Effector CD8-positive, alpha-beta T cell (primary cell): ENCODE measurements around the gene SREBF1.

Experiments used
- DNase-seq: peaks from one replicate; lab custom pipeline; 2025; lab: John Stamatoyannopoulos, UW

SREBF1 gene

GRCh38 chr17:17795946-17796786 is 40.6 kb downstream of the SREBF1 start:
- no peak for DNase-seq

GRCh38 chr17:17795296-17795695 is 41.5 kb downstream of the SREBF1 start:
- DNase-seq = no peak

DNA sequence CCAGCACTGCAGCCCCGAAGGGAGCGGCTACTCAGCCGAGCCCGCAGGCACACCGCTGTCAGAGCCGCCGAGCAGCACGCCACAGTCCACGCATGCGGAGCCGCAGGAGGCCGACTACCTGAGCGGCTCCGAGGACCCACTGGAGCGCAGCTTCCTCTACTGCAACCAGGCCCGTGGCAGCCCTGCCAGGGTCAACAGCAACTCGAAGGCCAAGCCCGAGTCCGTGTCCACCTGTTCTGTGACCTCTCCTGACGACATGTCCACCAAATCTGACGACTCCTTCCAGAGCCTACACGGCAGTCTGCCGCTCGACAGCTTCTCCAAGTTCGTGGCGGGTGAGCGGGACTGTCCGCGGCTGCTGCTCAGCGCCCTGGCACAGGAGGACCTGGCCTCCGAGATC is 42.4 kb downstream of the SREBF1 start:
- DNase-seq = no peak

DNA sequence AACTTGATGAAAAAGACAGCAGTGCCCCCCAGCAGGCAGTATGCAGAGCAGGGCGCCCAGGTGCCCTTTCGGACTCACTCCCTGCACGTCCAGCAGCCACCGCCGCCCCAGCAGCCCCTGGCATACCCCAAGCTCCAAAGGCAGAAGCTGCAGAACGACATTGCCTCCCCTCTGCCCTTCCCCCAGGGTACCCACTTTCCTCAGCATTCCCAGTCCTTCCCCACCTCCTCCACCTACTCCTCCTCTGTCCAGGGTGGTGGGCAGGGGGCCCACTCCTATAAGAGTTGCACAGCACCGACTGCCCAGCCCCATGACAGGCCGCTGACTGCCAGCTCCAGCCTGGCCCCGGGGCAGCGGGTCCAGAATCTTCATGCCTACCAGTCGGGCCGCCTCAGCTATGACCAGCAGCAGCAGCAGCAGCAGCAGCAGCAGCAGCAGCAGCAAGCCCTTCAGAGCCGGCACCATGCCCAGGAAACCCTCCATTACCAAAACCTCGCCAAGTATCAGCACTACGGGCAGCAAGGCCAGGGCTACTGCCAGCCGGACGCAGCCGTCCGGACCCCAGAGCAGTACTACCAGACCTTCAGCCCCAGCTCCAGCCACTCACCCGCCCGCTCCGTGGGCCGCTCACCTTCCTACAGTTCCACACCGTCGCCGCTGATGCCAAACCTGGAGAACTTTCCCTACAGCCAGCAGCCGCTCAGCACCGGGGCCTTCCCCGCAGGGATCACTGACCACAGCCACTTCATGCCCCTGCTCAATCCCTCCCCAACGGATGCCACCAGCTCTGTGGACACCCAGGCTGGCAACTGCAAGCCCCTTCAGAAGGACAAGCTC is 43.2 kb downstream of the SREBF1 start:
- DNase-seq = no peak

DNA sequence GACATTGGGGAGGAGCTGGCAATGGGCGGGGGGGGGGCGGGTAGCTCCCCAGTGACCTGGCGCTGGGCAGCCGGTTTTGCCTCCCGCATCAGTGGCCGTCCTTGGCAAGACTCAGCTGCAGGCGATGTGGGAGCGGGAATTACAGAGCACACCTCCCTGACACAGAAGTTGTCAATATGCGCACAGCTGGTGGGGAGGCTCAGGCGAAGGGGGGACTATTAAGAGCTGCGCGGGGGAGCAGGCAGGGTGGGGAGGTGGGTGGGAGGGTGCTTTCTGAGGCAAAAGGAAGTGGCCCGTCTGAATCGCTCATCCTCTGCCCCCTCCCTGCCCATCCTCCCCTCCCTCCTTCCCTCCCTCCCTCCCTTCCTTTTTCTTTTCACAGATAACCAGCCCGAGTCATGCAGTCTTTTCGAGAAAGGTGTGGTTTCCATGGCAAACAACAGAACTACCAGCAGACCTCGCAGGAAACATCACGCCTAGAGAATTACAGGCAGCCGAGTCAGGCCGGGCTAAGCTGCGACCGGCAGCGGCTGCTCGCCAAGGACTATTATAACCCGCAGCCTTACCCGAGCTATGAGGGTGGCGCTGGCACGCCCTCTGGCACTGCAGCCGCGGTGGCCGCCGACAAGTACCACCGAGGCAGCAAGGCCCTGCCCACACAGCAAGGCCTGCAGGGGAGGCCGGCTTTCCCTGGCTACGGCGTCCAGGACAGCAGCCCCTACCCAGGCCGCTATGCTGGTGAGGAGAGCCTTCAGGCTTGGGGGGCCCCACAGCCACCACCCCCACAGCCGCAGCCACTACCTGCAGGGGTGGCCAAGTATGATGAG is 44.0 kb downstream of the SREBF1 start:
- DNase-seq = peak; percentile 37

GRCh38 chr17:17792037-17792550 is 44.7 kb downstream of the SREBF1 start:
- DNase-seq = no peak

DNA sequence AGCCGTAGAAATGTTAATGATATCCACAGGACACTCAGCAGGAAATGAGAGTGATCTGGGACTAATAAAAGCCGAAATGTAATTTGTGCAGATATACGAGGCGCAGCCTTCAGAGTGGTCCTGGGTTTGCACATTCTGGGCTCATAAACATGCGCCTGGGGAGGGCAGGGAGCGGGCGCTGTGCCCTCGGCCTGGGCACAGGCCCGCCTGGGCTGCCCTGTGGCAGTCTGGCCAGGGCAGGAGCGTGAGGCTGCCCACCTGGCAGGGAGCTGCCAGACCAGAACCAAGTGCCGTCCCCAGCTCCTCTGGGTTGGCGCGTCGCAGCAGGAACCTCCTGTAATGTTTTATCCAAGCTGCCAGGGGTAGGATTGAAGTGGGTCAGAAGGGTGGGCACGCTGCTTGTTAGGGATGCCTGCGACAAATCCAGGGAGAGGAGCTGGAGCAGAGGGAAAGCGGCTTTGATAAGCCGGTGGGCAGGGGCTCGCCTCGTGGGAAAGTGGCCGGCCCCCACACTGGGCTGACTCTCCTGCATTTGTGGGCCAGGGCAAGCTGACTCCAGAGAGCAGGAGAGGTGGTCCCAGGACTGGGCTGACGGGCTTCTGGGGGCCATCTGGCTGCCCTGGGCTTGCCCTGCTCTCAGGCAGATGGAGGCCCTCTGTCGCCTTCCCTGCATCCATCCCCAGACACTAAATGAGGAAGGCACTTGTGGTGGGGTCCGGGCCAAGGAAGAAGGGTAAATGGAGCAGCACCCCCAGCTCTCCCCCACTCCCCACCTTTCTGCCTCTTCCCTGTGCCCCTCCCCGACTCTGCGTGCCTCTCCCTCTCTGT is 45.9 kb downstream of the SREBF1 start:
- DNase-seq = no peak

- no peak for DNase-seq
These were observed 46.8 kb downstream of the SREBF1 start for GRCh38 chr17:17789828-17790636.

GRCh38 chr17:17789410-17789809 is 47.4 kb downstream of the SREBF1 start:
- DNase-seq = no peak

GRCh38 chr17:17788967-17789366 is 47.8 kb downstream of the SREBF1 start:
- DNase-seq = no peak

DNA sequence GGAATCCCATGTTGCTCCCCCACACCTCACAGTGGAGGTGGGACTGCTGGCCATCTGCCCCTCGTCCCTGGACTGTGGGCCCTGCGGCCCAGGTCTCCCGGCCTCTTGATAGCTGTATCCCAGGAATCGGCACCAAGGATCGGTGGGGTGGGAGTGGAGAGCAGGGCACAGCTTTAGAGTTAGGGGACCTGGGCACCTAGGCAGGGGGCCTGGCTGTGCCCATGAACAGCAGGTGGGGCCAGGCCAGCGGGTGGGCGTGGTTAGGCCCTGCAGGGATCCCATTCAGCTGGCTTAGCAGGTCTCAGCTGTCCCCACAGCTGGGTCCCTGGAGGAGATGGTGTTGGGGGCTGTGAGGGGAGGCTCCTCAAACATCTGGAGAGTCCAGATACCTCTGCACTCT is 49.2 kb downstream of the SREBF1 start:
- DNase-seq = no peak

DNA sequence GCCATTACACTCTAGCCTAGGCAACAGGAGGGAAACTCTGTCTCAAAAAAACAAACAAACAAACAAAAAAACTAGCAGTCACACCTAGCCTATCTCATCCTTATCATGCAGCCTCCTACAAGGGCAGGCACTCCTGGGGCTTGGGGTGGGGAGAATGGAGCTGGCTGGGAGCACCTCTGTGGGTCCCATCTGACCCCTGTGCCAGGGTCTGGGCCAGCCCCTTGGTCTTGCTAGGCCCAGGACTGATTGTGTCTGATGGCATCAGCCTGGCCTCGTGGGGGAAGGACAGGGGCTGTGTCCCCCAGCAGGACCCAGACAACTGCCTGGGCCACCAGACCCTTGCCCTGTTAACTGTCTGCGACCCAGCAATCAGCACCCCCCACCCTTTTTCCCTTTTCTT is 49.8 kb downstream of the SREBF1 start:
- DNase-seq = no peak

- DNase-seq = no peak
These were observed 51.4 kb downstream of the SREBF1 start for GRCh38 chr17:17785407-17785806.

DNA sequence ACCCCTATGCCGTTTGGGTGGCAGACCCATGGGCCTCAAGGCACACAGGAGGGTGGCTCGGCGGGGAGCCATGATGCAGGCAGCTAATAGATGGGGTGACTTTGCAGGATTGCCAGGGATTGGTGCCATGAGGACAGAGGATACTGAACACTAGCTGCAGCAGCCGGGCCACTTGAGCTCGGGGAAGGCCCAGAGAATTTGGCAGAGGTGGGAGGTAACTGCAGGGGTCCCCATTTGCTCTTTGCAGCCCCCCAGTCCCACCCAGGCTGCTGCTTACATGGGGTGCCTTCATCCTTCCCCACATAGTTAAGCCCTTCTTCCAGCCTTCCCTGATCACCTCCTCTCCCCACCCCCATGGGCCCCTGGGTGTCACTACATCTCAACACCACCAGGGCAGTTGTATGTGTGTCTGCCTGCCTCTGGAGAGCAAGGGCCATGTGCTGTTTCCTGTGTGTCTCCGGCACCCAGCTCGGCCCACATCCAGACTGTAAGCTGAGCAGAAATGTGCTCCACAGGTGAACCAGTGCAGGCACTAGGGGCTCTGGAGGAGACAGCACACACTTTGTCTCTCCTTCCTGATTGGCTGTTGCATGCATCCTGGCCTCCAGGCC is 52.0 kb downstream of the SREBF1 start:
- no peak for DNase-seq

DNA sequence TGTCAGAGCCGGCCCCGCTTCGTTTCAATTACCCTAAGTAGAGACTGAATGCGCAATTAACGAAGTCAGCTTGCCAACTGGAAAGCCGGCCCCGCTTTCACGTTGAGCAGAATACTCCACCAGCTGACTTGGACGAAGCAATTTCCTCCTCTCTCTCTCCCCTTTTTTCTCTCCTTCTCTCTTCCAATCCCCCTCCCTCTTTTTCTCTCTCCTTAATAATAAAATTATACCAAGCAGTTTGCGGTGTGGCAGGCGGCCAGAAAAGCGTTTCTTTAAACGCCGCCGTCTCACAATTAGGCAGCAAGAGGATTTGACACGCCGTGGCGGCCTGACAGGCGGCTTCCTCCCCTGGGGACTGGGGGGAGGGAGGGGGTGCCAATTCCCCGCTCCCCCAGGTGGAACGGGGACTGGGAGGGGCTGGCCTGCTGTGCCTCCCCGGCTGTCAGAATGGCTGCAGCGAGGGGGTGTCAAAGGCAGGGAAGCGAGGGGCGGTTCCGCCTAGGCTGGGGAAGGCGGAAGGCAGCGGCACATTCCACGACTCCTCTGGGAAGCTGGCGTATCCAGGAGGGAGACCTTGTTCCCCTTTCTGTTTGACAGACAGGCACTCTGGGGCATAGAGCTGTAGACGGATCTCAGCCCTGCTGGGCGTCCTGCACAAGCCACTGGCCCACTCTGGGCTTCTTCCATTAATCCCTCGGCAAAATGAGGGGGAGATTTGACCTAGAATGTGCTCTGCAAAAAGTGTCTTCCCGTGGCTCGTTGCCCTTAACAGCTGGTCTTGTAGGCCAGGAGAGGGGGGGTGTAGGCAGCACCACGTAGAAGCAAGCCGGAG is 52.7 kb downstream of the SREBF1 start:
- peak; percentile 23 for DNase-seq

GRCh38 chr17:17783116-17783824 is 53.5 kb downstream of the SREBF1 start:
- peak; percentile 38 for DNase-seq

DNA sequence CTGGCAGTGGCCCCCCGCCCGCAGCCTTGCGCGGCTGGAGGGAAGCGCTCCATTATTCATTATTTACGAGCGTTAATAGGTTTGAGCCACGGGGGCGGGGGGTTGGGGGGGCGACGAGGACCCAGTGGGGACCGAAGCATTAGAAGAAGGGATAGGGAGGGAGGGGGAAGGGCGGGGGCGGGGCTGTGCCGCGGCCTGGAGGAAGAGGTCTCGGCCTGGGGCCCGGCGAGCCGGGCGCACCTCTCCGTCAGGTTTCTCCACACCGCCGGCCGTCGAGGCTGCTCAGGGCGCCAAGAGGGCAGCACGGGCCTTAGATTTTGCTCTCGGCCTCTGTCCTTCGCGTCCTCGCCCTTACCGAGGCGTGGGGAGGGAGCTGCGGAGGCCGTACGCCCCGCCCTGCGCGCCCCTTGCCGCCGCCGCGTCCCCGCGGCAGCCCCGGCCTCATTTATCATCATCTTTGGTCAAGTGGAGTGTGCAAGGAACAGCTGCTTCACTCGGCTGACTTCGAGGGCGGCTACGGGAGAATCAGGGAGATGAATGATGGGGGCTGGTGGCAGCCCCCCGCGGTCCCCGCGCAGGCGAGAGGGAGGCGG is 54.2 kb downstream of the SREBF1 start:
- no peak for DNase-seq
